Measurements from ENCODE around the gene WWOX. TPM values are rescaled to one million over a fixed set of nuclear protein-coding genes. Genes with fewer than 3 reads are reported as not detected.

Gene WWOX
- total RNA-seq, 1 donor from 2014 or later = 16.1 TPM

DNA sequence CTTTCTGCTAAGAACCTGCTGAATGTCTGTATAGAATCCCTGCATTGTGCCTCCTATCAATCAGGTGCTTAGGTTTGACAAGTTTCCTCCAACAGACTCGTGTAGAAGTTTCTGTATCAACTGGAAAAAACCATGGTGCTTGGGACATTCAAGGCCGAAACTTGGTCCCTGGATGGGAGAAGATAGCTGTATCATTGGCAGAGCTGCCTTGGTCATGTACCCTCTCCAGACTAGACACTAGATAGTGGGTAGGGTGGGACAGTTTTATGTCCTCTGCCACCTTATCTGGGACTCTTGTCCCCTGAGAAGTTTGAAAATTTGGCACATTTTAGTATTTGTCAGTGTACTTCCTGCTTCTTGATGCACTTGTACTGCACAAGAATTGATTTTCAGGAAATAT, 520.8 kb downstream of the WWOX start:
- Mint-ChIP-seq H3K4me1 (peaks cover 1% of the 10 kb centered on the region), H3K36me3 (ENCODE audit: low read depth) (peaks cover 2% of the 10 kb centered on the region), H3K9me3 (no peaks in the 10 kb centered on the region), H3K4me3 (no peak overlapping the region), H3K27me3 (no peaks in the 10 kb centered on the region), H3K27ac (no peak overlapping the region)
- intact Hi-C loops (cut with micrococcal nuclease) = no loop called here
- DNase-seq = no peak

DNA sequence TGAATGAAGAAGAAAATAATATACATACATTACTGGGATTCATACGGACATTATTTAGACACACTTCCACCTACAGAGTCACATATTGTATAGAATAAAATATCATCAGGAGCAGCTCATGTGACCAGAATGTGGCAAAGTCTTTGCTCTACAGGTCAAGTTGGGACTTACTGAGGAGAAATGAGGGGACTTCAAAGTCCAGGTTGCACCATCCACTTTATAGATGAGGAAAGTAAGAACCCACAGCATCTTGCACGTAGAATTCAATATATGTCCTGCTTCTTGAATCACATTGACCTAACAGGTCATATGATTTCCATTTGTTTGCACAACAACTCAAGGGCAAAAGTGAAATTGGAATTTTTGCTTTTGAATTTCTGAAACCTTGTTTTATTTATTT, 524.3 kb downstream of the WWOX start:
- peaks cover 1% of the 10 kb centered on the region for H3K4me1 Mint-ChIP-seq
- H3K36me3 Mint-ChIP-seq (ENCODE audit: low read depth) = peaks cover 2% of the 10 kb centered on the region
- intact Hi-C loops (cut with micrococcal nuclease) = no loop called here
- H3K27ac Mint-ChIP-seq = no peak overlapping the region
- no peak overlapping the region for H3K4me3 Mint-ChIP-seq
- peaks cover 4% of the 10 kb centered on the region for H3K9me3 Mint-ChIP-seq
- H3K27me3 Mint-ChIP-seq = no peaks in the 10 kb centered on the region
- DNase-seq = no peak

DNA sequence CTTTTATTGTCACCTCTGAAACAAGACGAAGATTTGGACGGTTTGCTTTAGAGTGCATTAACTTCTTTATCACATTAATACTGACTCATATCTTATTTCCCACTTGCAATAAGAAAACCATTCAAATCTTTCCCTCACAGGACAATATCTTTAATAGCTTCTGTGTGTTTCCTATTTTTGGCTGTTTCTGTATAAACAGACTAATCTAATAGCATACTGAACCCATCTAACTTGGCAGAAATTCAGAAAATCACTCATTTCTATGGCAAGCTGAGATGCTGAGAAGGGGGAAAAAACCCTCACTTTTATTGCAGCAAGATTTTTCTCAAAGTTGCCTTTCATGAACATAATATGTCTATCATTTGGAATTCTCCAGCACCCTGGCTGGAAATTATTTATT, 524.9 kb downstream of the WWOX start:
- Mint-ChIP-seq H3K27ac (no peak overlapping the region), H3K9me3 (peaks cover 4% of the 10 kb centered on the region), H3K36me3 (ENCODE audit: low read depth) (peaks cover 2% of the 10 kb centered on the region), H3K27me3 (no peaks in the 10 kb centered on the region), H3K4me3 (no peak overlapping the region), H3K4me1 (peaks cover 1% of the 10 kb centered on the region)
- DNase-seq = no peak
- intact Hi-C loops (cut with micrococcal nuclease) = no loop called here

- H3K36me3 Mint-ChIP-seq (ENCODE audit: low read depth) = no peaks in the 10 kb centered on the region
- intact Hi-C loops (cut with micrococcal nuclease) = no loop called here
- no peaks in the 10 kb centered on the region for H3K27me3 Mint-ChIP-seq
- no peak overlapping the region for H3K27ac Mint-ChIP-seq
- H3K4me1 Mint-ChIP-seq = no peaks in the 10 kb centered on the region
- DNase-seq = no peak
- peaks cover 7% of the 10 kb centered on the region for H3K9me3 Mint-ChIP-seq
- H3K4me3 Mint-ChIP-seq = no peak overlapping the region
These were observed 529.1 kb downstream of the WWOX start for GRCh38 chr16:78628461-78629045.

GRCh38 chr16:78629173-78629572, 529.7 kb downstream of the WWOX start:
- intact Hi-C loops (cut with micrococcal nuclease) = no loop called here
- H3K27ac Mint-ChIP-seq = no peak overlapping the region

GRCh38 chr16:78630102-78630501, 530.6 kb downstream of the WWOX start:
- no peak for DNase-seq
- H3K4me3 Mint-ChIP-seq = no peak overlapping the region
- H3K4me1 Mint-ChIP-seq = no peaks in the 10 kb centered on the region
- H3K27me3 Mint-ChIP-seq = no peaks in the 10 kb centered on the region
- intact Hi-C loops (cut with micrococcal nuclease) = no loop called here
- peaks cover 7% of the 10 kb centered on the region for H3K9me3 Mint-ChIP-seq
- H3K36me3 Mint-ChIP-seq (ENCODE audit: low read depth) = no peaks in the 10 kb centered on the region
- H3K27ac Mint-ChIP-seq = no peak overlapping the region

More at GRCh38 chr16:78629173-78629572, 529.7 kb downstream of the WWOX start:
- peaks cover 7% of the 10 kb centered on the region for H3K9me3 Mint-ChIP-seq
- no peak overlapping the region for H3K4me3 Mint-ChIP-seq
- no peaks in the 10 kb centered on the region for H3K4me1 Mint-ChIP-seq
- no peaks in the 10 kb centered on the region for H3K27me3 Mint-ChIP-seq
- DNase-seq = no peak
- no peaks in the 10 kb centered on the region for H3K36me3 Mint-ChIP-seq (ENCODE audit: low read depth)

- intact Hi-C loops (cut with micrococcal nuclease) = no loop called here
- Mint-ChIP-seq H3K27me3 (no peaks in the 10 kb centered on the region), H3K9me3 (peaks cover 3% of the 10 kb centered on the region), H3K36me3 (ENCODE audit: low read depth) (no peaks in the 10 kb centered on the region), H3K4me3 (no peak overlapping the region), H3K27ac (no peak overlapping the region), H3K4me1 (no peaks in the 10 kb centered on the region)
- no peak for DNase-seq
These were observed 534.1 kb downstream of the WWOX start for GRCh38 chr16:78633551-78633950.

DNA sequence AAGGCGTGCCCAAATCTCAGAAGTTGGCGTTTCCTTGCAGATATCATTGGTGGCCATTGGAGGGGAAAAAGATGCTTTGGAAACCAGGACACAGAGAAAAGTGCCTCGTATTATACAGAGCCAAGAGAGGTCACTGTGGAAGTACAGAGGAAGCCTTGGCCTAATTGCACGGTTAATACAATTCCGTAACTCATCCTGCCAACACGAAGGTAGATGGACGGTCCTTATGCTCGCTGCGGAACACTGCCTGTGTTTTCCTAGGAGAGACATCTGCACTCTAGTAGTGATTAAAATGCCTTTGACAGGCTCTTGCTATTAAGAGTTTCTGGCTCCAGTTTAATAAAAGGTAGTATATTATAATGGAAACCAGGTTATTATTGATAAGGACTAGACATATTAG, 536.4 kb downstream of the WWOX start:
- DNase-seq = no peak
- Mint-ChIP-seq H3K9me3 (no peaks in the 10 kb centered on the region), H3K27ac (no peak overlapping the region), H3K27me3 (no peaks in the 10 kb centered on the region), H3K4me1 (peaks cover 4% of the 10 kb centered on the region), H3K36me3 (ENCODE audit: low read depth) (no peaks in the 10 kb centered on the region), H3K4me3 (no peak overlapping the region)
- intact Hi-C loops (cut with micrococcal nuclease) = no loop called here

DNA sequence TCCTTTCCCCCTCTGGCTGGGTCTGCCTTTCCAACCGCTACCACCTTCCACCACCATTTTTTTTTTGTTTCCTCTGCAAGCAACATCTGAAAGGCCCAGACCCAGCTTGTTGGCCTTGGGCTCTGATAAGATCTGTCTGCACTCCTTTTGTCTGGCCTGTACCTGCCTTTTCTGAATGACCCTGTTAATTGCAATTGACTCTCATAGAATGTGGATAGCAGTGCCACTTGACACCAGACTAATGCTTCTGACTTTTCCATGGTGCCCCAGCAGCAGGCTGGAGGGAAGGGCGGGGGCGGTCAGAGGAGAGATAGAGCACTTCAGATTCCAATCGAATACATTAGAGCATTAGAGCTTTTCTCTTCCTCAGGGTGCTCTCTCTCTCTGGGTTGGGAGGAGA, 538.9 kb downstream of the WWOX start:
- peaks cover 15% of the 10 kb centered on the region for H3K27me3 Mint-ChIP-seq
- H3K4me3 Mint-ChIP-seq = no peak overlapping the region
- no peak overlapping the region for H3K27ac Mint-ChIP-seq
- no peaks in the 10 kb centered on the region for H3K9me3 Mint-ChIP-seq
- no peaks in the 10 kb centered on the region for H3K36me3 Mint-ChIP-seq (ENCODE audit: low read depth)
- intact Hi-C loops (cut with micrococcal nuclease) = no loop called here
- no peak for DNase-seq
- peaks cover 4% of the 10 kb centered on the region for H3K4me1 Mint-ChIP-seq

DNA sequence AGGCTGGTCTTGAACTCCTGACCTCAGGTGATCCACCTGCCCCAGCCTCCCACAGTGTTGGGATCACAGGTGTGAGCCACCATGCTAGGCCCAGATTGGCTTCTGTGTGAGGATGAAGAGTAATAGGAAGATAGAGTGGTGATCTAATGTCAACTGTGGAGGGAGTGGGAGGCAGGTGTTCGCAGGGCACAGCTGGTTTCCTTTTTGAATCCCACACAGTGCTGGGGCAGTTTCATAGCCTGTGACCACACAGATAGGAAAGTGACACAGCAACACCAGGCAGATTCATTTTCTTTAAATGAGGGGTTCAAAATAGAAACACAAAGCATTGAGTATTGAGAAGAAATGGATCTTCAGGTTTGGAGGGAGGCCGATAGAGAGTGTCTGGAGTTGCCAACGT, 540.3 kb downstream of the WWOX start:
- Mint-ChIP-seq H3K4me3 (no peak overlapping the region), H3K27me3 (peaks cover 15% of the 10 kb centered on the region), H3K27ac (no peak overlapping the region), H3K36me3 (ENCODE audit: low read depth) (no peaks in the 10 kb centered on the region), H3K9me3 (no peaks in the 10 kb centered on the region), H3K4me1 (peaks cover 4% of the 10 kb centered on the region)
- DNase-seq = no peak
- intact Hi-C loops (cut with micrococcal nuclease) = no loop called here

- H3K9me3 Mint-ChIP-seq = peaks cover 4% of the 10 kb centered on the region
- H3K4me3 Mint-ChIP-seq = no peak overlapping the region
- H3K27ac Mint-ChIP-seq = no peak overlapping the region
- no peak for DNase-seq
- H3K36me3 Mint-ChIP-seq (ENCODE audit: low read depth) = no peaks in the 10 kb centered on the region
- H3K27me3 Mint-ChIP-seq = peaks cover 15% of the 10 kb centered on the region
- intact Hi-C loops (cut with micrococcal nuclease) = no loop called here
- peaks cover 4% of the 10 kb centered on the region for H3K4me1 Mint-ChIP-seq
These were observed 541.4 kb downstream of the WWOX start for GRCh38 chr16:78640886-78641285.

- Mint-ChIP-seq H3K36me3 (ENCODE audit: low read depth) (no peaks in the 10 kb centered on the region), H3K4me1 (peaks cover 4% of the 10 kb centered on the region), H3K9me3 (peaks cover 4% of the 10 kb centered on the region), H3K27ac (no peak overlapping the region), H3K4me3 (no peak overlapping the region), H3K27me3 (peaks cover 15% of the 10 kb centered on the region)
- intact Hi-C loops (cut with micrococcal nuclease) = no loop called here
- DNase-seq = no peak
These were observed 542.0 kb downstream of the WWOX start for GRCh38 chr16:78641433-78641832.

- H3K4me3 Mint-ChIP-seq = no peak overlapping the region
- no peak for DNase-seq
- intact Hi-C loops (cut with micrococcal nuclease) = no loop called here
- H3K36me3 Mint-ChIP-seq (ENCODE audit: low read depth) = no peaks in the 10 kb centered on the region
- no peak overlapping the region for H3K27ac Mint-ChIP-seq
- H3K4me1 Mint-ChIP-seq = peaks cover 4% of the 10 kb centered on the region
- H3K27me3 Mint-ChIP-seq = peaks cover 15% of the 10 kb centered on the region
- H3K9me3 Mint-ChIP-seq = peaks cover 4% of the 10 kb centered on the region
These were observed 543.3 kb downstream of the WWOX start for GRCh38 chr16:78642621-78643285.

GRCh38 chr16:78645657-78646056, 546.2 kb downstream of the WWOX start:
- no peaks in the 10 kb centered on the region for H3K36me3 Mint-ChIP-seq (ENCODE audit: low read depth)
- peaks cover 4% of the 10 kb centered on the region for H3K9me3 Mint-ChIP-seq
- no peak for DNase-seq
- H3K27ac Mint-ChIP-seq = no peak overlapping the region
- peaks cover 15% of the 10 kb centered on the region for H3K27me3 Mint-ChIP-seq
- no peaks in the 10 kb centered on the region for H3K4me1 Mint-ChIP-seq
- H3K4me3 Mint-ChIP-seq = no peak overlapping the region
- intact Hi-C loops (cut with micrococcal nuclease) = no loop called here

- peaks cover 4% of the 10 kb centered on the region for H3K9me3 Mint-ChIP-seq
- intact Hi-C loops (cut with micrococcal nuclease) = no loop called here
- peaks cover 4% of the 10 kb centered on the region for H3K27me3 Mint-ChIP-seq
- H3K36me3 Mint-ChIP-seq (ENCODE audit: low read depth) = no peaks in the 10 kb centered on the region
- H3K4me1 Mint-ChIP-seq = no peaks in the 10 kb centered on the region
- no peak for DNase-seq
- H3K27ac Mint-ChIP-seq = no peak overlapping the region
- no peak overlapping the region for H3K4me3 Mint-ChIP-seq
These were observed 547.6 kb downstream of the WWOX start for GRCh38 chr16:78647019-78647418.
